ENCODE measurements around the gene ROR1.
A peak's percentile ranks its signal among the peaks of the same experiment; 100 is the strongest.

The ROR1 gene

GRCh38 chr1:64171246-64171645, 397.4 kb downstream of the ROR1 start:
- no peak overlapping the region for H3K4me3 ChIP-seq (ENCODE audit: low read depth, low read length)
- TF ChIP-seq POLR2A (IDR thresholded peaks at IDR 0.05; ENCODE audit: extremely low read depth, insufficient read length) (no peak), MYC (IDR thresholded peaks at IDR 0.05; ENCODE audit: low read depth, low read length) (no peak), MAX (IDR thresholded peaks at IDR 0.05; ENCODE audit: low read depth, low read length) (no peak), CTCF (IDR thresholded peaks at IDR 0.05; ENCODE audit: low read depth, low read length) (no peak)
- peak; percentile 5 for DNase-seq (ENCODE audit: low read depth)

- DNase-seq (ENCODE audit: low read depth): peak; percentile 86
- TF ChIP-seq POLR2A (IDR thresholded peaks at IDR 0.05; ENCODE audit: extremely low read depth, insufficient read length): no peak
- no peak for TF ChIP-seq MYC (IDR thresholded peaks at IDR 0.05; ENCODE audit: low read depth, low read length)
- TF ChIP-seq MAX (IDR thresholded peaks at IDR 0.05; ENCODE audit: low read depth, low read length): no peak
- no peak for TF ChIP-seq CTCF (IDR thresholded peaks at IDR 0.05; ENCODE audit: low read depth, low read length)
- no peak overlapping the region for H3K4me3 ChIP-seq (ENCODE audit: low read depth, low read length)
These were observed 398.0 kb downstream of the ROR1 start for GRCh38 chr1:64171797-64172281.

GRCh38 chr1:64172458-64172983, 398.7 kb downstream of the ROR1 start:
- TF ChIP-seq MAX (IDR thresholded peaks at IDR 0.05; ENCODE audit: low read depth, low read length): no peak
- TF ChIP-seq POLR2A (IDR thresholded peaks at IDR 0.05; ENCODE audit: extremely low read depth, insufficient read length): no peak
- TF ChIP-seq MYC (IDR thresholded peaks at IDR 0.05; ENCODE audit: low read depth, low read length): no peak
- TF ChIP-seq CTCF (IDR thresholded peaks at IDR 0.05; ENCODE audit: low read depth, low read length): no peak
- H3K4me3 ChIP-seq (ENCODE audit: low read depth, low read length): no peak overlapping the region
- no peak for DNase-seq (ENCODE audit: low read depth)

- no peak for TF ChIP-seq MYC (IDR thresholded peaks at IDR 0.05; ENCODE audit: low read depth, low read length)
- no peak for TF ChIP-seq POLR2A (IDR thresholded peaks at IDR 0.05; ENCODE audit: extremely low read depth, insufficient read length)
- no peak for TF ChIP-seq CTCF (IDR thresholded peaks at IDR 0.05; ENCODE audit: low read depth, low read length)
- no peak for TF ChIP-seq MAX (IDR thresholded peaks at IDR 0.05; ENCODE audit: low read depth, low read length)
- no peak overlapping the region for H3K4me3 ChIP-seq (ENCODE audit: low read depth, low read length)
- no peak for DNase-seq (ENCODE audit: low read depth)
These were observed 399.6 kb downstream of the ROR1 start for GRCh38 chr1:64173336-64173940.

- no peak overlapping the region for H3K4me3 ChIP-seq (ENCODE audit: low read depth, low read length)
- DNase-seq (ENCODE audit: low read depth): no peak
- TF ChIP-seq MYC (IDR thresholded peaks at IDR 0.05; ENCODE audit: low read depth, low read length) (no peak), CTCF (IDR thresholded peaks at IDR 0.05; ENCODE audit: low read depth, low read length) (no peak), MAX (IDR thresholded peaks at IDR 0.05; ENCODE audit: low read depth, low read length) (no peak), POLR2A (IDR thresholded peaks at IDR 0.05; ENCODE audit: extremely low read depth, insufficient read length) (no peak)
These were observed 401.8 kb downstream of the ROR1 start for GRCh38 chr1:64175639-64176038.
